ENCODE measurements around the gene FAF1.

FAF1 gene

DNA sequence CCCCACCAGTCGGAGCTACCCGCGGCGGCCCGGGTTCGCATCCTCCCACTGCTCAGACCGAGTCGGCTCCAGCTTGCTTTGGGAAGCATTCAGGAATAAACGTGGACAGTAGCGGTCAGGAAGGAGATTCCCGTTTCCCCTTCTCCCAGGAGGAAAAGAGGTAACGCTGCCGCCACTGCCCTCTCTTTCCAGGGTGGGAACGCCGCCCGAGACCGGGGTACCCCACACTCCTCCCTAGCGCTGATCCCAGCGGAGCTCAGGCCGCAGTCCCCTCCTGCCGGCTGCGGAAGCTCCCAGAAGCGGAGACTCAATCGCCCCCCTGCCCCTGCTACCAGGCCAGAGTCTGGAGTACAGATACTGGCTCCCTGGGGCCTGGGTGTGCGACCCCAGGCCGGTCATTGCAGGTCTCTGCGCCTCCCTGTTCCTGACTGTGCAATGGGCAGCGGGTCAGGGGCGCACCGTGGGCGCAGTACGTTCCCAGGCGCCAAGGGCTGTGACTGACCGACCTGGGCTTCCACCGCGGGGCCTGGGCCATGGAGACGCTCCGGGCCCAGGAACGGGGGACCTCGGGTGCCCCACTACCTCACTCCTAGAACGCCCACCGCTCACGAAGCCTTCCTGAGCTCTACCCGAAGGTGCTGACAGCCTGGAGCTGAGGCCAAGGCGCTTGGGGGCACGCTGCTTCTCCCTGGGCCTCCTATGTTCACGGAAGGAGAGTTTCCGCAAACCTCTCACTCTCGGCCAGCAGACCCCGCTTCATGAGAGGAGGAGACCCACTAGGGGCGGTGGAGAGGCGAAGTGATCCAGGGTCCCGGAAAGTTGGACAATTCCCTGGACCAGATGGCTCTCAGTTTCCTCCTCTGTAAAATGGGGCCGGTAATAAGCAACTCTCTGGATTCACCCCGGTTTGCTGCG is 544.6 kb downstream of the FAF1 start:
- Histone ChIP-seq H3K9ac (ENCODE audit: low read depth, low read length) (no peak overlapping the region), H3K4me1 (ENCODE audit: insufficient read depth, low read length) (no peaks in the 10 kb centered on the region; the same call in 1 of the 2 replicates), H3K27ac (ENCODE audit: low read length) (no peak overlapping the region), H3K4me3 (ENCODE audit: low read length) (peak overlapping the region; percentile 67; the same call in 1 of the 2 replicates), H3K36me3 (ENCODE audit: insufficient read depth, low read depth, low read length) (no peaks in the 10 kb centered on the region), H3K27me3 (ENCODE audit: insufficient read depth, low read length) (peaks cover 99% of the 10 kb centered on the region), H3K9me3 (ENCODE audit: insufficient read depth, low read depth, low read length) (no peaks in the 10 kb centered on the region; the same call in 1 of the 2 replicates)

DNA sequence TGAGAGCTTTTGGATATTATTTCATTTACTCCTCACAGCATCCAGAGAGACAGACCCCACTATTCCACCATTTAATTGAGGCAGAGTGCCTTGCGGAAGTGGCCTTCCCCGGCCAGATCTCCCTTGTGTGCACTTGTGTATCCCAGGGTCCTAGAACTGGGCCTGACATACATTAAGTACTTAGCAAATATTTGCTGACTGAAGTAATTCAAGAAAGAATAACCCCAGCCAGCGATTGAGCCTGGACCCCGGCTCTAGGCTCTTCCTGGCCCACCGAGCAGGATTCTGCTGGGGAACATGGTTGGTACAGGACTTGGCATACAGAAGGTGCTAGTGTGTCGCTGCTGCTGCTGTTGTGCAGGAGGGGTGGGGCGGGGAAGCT is 545.2 kb downstream of the FAF1 start:
- Histone ChIP-seq H3K36me3 (ENCODE audit: insufficient read depth, low read depth, low read length) (no peaks in the 10 kb centered on the region), H3K9me3 (ENCODE audit: insufficient read depth, low read depth, low read length) (no peaks in the 10 kb centered on the region; the same call in 1 of the 2 replicates), H3K27me3 (ENCODE audit: insufficient read depth, low read length) (peaks cover 98% of the 10 kb centered on the region), H3K9ac (ENCODE audit: low read depth, low read length) (no peak overlapping the region), H3K4me1 (ENCODE audit: insufficient read depth, low read length) (no peaks in the 10 kb centered on the region; the same call in 1 of the 2 replicates), H3K27ac (ENCODE audit: low read length) (no peak overlapping the region), H3K4me3 (ENCODE audit: low read length) (no peak overlapping the region)

DNA sequence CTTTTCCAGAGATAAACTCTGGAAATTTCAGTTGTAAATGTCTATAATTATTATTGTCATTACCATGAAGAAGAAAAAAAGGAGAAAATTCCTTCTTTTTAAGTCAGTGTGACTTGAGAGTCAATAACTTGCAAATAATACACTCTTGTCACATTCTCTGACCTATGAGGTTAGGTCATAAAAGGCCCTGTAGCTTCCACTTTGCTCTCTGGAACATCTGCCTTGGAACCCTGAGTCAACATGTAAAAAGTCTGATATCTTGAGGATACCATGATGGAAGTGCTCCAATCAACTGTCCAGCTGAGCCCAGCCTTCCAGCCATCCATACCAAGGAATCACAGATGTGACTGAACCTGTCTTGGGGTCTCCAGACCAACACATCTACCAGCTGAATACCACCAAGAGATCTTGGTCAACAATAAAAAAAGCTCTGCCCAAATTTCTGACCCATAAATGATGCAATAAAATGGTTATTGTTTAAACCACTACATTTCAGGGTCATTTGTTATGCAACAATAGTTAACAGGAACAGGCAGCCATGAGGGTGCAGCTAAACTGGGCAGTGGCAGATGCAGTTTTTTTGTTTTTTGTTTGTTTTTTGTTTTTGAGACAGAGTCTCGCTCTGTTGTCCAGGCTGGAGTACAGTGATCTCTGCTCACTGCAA is 547.1 kb downstream of the FAF1 start:
- H3K4me3 ChIP-seq (ENCODE audit: low read length) = no peak overlapping the region
- peaks cover 83% of the 10 kb centered on the region for H3K27me3 ChIP-seq (ENCODE audit: insufficient read depth, low read length)

GRCh38 chr1:50405814-50406213 is 554.3 kb downstream of the FAF1 start:
- Histone ChIP-seq H3K27me3 (ENCODE audit: insufficient read depth, low read length) (peaks cover 11% of the 10 kb centered on the region), H3K9me3 (ENCODE audit: insufficient read depth, low read depth, low read length) (no peaks in the 10 kb centered on the region)

More for the DNA sequence above, 547.1 kb downstream of the FAF1 start:
- Histone ChIP-seq H3K9ac (ENCODE audit: low read depth, low read length) (no peak overlapping the region), H3K4me1 (ENCODE audit: insufficient read depth, low read length) (no peaks in the 10 kb centered on the region; the same call in 1 of the 2 replicates), H3K27ac (ENCODE audit: low read length) (no peak overlapping the region), H3K36me3 (ENCODE audit: insufficient read depth, low read depth, low read length) (no peaks in the 10 kb centered on the region), H3K9me3 (ENCODE audit: insufficient read depth, low read depth, low read length) (no peaks in the 10 kb centered on the region)

GRCh38 chr1:50393522-50394120 is 566.4 kb downstream of the FAF1 start:
- H3K27ac ChIP-seq (ENCODE audit: low read length) = no peak overlapping the region
- no peak overlapping the region for H3K9ac ChIP-seq (ENCODE audit: low read depth, low read length)
- no peaks in the 10 kb centered on the region for H3K36me3 ChIP-seq (ENCODE audit: insufficient read depth, low read depth, low read length)
- no peaks in the 10 kb centered on the region for H3K27me3 ChIP-seq (ENCODE audit: insufficient read depth, low read length)
- no peak overlapping the region for H3K4me3 ChIP-seq (ENCODE audit: low read length)
- H3K4me1 ChIP-seq (ENCODE audit: insufficient read depth, low read length) = peaks cover 6% of the 10 kb centered on the region; the same call in 1 of the 2 replicates
- H3K9me3 ChIP-seq (ENCODE audit: insufficient read depth, low read depth, low read length) = peaks cover 6% of the 10 kb centered on the region; the same call in 1 of the 2 replicates

More at GRCh38 chr1:50405814-50406213, 554.3 kb downstream of the FAF1 start:
- Histone ChIP-seq H3K4me1 (ENCODE audit: insufficient read depth, low read length) (no peaks in the 10 kb centered on the region), H3K27ac (ENCODE audit: low read length) (no peak overlapping the region), H3K9ac (ENCODE audit: low read depth, low read length) (no peak overlapping the region), H3K4me3 (ENCODE audit: low read length) (no peak overlapping the region), H3K36me3 (ENCODE audit: insufficient read depth, low read depth, low read length) (no peaks in the 10 kb centered on the region)

Data from iPS-20b (cell line).